ENCODE measurements around the gene C22orf39.

DNA sequence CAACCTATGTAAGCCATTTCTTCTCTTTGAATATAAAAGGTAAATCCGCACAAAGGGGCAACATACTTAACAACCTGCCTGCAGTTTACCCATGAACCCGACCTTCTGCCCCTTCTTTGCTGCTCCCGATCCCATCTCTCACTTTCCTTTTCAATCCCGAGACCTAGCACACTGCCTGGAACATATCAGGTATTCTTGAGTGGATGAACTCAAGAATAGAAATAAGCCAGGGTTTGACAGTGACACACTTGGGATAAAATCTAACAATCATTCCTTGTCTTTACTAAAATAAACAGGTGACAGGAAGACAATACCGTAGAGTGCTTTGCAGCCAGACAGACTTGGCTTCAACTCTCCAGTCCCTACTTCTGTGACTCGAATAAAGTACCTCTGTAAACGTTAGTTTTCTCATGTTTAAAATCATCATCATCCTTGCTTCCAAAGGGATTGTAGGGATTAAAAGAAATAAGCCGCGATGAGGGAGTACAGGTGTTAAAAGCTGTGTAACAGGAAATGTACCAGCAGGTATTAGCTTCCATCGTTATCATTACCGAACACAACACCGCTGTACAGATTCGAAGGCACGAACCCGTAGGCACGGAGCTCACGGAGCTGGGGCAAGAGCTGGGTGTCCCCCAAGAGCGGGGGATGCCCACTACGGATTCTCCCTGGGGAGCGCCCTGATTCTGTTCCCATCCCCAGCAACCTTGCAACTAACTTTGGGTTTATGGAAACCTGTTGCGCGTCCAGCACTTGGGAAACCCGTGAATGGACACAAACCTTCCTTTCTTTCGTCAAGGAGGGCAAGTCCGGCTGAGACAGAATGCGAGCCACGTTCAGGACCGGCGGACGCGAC is 30.8 kb upstream of the C22orf39 start:
- TF ChIP-seq, protein P1, sequence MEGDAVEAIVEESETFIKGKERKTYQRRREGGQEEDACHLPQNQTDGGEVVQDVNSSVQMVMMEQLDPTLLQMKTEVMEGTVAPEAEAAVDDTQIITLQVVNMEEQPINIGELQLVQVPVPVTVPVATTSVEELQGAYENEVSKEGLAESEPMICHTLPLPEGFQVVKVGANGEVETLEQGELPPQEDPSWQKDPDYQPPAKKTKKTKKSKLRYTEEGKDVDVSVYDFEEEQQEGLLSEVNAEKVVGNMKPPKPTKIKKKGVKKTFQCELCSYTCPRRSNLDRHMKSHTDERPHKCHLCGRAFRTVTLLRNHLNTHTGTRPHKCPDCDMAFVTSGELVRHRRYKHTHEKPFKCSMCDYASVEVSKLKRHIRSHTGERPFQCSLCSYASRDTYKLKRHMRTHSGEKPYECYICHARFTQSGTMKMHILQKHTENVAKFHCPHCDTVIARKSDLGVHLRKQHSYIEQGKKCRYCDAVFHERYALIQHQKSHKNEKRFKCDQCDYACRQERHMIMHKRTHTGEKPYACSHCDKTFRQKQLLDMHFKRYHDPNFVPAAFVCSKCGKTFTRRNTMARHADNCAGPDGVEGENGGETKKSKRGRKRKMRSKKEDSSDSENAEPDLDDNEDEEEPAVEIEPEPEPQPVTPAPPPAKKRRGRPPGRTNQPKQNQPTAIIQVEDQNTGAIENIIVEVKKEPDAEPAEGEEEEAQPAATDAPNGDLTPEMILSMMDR (IDR thresholded peaks at IDR 0.05) = no peak
- TF ChIP-seq EZH2 (IDR thresholded peaks at IDR 0.05; ENCODE audit: borderline replicate concordance, insufficient read depth, low read depth, low read length, poor library complexity, severe bottlenecking) = no peak

All from B cell (primary cell).